Activated CD4-positive, alpha-beta T cell treated with anti-CD3 and anti-CD28 coated beads, Interleukin-2, amount 50 U/mL, for 4 hours (primary cell): ENCODE results near the gene STK11.

Experiments used
- DNase-seq, 2 experiments: peaks; one replicate each; pipeline ENCODE4 v3.0.0-alpha.2; 2020

STK11 gene

DNA sequence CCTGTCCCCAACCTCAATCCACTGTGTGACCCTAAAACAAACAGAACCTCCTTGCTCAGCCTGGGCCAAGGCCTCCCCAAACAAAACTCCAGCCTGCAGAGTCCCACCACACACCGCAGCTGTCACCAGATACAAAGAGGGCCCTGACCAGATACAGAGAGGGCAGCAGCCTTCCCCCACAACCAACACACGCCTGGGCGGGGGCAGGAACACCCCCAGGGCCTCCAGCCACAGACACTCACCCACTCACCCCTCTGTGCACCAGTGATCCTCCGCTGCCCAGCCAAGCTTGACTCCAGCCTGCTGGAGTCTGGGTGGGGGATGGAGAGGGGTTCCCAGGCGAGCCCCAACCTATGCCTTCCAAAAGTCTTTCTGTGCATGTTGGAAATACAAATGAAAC is 57.6 kb downstream of the STK11 start:
- no peak for DNase-seq

DNA sequence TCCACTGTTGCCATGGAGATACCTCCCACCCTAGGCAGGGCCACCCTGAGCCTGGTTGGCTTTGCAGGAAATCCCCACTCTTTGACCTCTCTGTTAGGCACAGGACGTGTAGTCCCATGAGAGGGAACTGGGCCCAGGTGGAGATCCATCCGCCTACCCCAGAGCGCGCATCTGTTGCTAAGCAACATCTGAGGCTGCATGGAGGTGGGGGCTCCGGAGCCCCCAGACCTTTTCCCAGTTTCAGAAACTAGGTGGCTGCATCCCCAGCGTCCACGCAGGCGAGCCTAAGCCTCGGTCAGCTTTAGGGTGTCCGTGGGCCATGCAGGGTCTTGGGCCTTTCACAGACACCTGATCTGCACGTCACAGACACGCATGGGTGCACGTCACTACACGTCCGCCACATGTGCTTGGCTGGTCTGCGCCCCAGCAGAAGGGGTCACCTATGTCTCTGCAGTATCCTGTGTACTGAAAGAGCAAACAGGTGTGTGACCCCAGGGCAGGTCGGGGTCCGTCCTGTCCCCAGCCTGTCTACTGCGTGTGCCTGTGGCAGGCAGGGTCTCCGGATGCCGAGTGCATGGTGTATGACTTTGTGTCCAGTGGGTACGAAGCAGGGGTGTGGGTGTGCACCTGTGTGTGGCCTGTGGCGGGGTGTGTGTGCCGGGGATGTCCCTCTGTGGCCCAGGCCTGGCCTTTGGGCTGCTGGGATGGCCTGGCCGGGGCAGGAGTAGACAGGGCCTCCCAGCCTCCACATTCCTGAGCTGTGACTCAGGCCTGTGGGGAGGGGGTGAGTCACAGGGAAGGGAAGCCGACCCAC is 59.4 kb downstream of the STK11 start:
- DNase-seq, result no peak

DNA sequence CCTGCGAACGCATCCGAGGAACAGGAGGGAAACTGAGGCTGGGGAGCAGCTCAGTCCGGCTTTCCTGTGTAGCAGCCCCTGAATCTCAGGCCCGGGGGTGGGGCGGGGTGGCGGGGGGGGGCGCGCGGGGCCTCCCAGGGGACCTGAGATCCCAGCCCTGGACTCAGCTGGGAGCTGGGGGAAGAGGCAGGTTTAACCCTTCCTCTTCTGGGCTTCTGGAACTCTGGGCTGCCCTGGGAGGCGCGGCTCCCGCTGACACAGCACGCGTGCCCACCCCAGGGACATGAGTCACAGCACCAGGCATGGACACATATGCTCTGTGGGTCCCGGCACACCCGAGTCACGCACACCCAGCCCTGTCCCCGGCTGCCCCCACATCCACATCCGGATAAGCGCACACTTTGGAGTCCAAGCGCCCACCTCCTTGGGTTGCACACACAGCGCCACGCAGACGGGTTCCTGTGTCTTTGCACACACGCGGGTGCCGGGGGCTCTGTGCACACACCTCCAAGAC is 60.1 kb downstream of the STK11 start:
- DNase-seq, result no peak

DNA sequence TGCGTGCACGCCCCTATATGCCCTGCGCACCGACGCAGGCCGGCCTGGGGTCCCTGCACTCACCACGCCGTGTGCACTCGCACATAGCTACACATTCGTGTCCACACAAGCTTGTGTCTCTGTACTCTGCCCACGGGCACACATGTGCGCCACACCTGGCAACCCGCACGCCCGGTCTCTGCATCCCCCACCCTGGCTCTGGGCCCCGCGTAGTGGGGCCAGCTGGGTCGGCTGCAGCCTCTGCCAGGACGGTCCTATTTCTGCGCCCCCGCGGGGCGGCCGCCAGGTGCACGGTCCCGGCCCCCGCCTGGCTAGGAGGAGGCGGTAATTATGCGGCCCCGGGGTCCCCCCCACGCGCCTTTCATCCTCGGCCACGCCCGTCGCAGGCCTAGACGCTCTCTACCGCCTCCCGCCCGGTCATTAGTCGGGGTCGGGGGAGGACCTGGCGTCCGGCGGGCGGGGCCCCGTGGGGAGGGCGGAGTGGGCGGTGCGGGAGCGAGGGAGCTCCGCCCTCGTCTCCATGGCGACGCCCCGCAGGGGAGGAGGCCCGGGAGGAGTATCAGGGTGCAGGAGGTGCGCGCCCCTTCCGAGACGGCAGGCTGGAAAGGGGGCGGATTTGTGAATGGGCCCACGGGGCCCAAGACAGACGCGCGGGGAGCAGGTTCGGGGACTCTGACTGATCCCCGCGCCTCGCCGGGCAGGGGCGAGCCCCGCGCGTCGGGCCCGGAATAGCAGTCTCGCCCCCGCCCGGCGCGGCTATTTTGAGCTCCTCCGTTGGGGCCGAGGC is 60.7 kb downstream of the STK11 start:
- peak; percentile 62 to 68 for DNase-seq

DNA sequence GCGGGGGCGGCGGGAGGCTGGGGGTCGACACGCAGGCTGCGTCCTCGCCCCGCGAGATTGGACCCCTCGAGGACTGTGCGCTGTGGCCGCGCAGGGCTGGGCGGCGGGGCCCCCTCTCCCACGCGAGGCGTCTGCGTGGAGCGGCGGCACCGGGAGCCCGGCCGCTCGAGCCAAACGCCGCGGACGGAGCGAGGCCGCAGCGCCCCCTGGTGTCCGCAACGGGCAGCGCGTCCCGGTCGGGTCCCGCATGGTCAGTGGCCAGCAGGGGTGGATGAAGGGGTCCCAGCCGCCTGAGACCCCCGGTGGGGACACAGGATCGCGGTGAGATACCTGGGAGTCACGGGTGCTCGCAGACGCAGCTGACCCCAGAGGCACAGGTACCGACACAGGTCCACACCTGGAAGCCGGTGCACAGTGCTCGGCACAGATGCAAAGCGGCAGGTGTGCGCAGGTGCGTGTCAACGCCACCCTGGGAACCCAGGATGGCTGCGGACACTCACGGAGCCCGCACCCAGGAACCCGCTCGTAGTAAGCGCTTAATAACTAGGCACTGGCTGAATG is 61.4 kb downstream of the STK11 start:
- peak in 1 of 2 experiments; percentile 49 for DNase-seq

DNA sequence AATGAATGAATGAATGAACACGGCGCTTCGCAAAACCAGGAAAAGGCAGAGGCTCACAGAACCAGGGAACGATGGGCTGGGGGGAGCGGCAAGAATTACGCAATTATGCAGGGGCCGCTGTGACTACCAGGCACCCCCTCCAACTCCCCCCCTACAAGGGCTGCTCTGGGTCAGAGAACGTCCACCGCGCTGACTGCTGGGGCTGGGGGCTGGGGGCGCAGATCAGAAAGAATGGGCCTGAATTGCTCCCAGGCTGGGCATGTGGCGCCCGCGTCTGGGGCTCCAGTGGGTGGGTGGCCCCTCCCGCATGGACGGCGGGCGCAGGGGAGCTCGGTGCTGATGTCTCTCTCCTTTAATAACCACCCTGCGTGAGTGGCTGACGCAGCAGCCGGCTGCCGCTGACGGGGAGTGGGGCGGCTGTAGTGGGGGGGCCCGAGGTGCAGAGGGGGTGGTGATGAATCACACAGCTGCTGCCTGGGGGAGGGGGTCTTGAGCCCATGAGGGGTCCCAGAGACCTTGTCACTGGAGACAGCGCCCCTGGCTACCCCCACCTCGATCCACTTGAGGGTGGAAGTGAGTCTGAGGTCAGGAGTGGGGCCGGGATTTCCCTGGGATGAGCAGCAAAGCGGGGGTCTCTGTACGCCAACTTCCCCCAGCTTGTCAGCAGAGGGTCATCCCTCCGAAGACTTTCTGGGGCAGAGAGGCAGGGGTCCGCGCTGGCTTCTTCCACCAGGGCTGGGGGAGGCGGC is 62.1 kb downstream of the STK11 start:
- DNase-seq, result no peak

DNA sequence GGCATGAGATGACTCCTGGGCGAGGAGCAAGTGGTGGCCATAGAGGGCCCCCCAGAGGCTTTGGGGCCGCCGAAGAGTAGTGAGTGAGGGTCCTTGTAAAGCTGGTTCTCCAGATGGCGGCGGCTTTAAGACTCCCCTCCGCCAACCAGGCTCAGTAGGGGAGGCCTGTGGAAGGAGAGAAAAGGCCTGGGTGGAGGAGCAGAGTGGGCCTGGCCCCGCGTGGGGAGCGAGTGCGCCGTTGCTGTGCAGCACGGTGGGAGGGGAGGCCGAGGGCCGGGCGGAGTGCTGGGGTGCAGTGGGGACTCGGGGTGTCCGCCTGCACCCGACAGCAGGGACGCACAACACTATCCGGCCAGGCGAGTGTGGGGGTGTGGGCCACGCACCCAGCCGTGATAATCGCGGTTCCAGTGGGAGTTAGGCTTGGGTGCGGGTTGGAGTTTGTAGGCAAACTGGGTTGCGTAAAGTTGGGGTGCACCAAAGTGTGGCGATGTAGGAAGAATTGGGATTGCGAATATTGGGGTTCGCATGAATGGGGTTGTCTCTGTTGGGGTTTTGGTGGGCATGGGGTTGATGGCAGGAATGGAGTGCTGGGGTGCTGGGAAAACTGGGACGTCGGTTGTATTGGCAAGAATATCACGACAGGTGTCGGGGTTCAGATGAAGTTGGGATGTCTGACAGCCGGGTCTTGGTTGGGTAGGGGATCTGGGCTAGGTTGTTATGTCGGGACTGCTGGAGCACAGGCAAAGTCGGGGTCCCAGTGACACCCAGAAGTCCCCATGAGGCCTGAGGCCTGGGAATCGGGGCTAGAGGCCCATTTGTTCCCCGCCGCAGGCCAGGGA is 62.9 kb downstream of the STK11 start:
- no peak for DNase-seq

DNA sequence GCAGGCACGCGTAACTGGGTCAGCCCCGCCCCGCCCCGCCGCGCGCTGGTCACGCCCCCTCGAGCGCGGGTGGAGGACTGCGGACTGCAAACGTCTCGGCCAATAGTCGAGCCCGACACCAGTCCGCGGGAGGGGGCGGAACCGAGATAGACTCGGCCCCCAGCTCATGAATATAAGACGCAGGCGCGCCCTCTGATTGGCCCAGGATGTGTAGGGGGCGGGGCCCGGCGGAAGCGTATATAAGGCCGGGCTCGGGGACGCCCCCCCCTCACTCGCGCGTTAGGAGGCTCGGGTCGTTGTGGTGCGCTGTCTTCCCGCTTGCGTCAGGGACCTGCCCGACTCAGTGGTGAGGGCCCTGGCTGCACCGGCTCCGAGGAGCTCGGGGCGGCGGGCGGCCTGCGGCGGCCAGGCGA is 63.5 kb downstream of the STK11 start, which contains the start of gene CIRBP:
Gene CIRBP (plus strand): TSS at position 268 of the 413 bp plus-strand sequence. CDS start 1,602 bp downstream, outside the sequence.
- DNase-seq, result peak; percentile 99

DNA sequence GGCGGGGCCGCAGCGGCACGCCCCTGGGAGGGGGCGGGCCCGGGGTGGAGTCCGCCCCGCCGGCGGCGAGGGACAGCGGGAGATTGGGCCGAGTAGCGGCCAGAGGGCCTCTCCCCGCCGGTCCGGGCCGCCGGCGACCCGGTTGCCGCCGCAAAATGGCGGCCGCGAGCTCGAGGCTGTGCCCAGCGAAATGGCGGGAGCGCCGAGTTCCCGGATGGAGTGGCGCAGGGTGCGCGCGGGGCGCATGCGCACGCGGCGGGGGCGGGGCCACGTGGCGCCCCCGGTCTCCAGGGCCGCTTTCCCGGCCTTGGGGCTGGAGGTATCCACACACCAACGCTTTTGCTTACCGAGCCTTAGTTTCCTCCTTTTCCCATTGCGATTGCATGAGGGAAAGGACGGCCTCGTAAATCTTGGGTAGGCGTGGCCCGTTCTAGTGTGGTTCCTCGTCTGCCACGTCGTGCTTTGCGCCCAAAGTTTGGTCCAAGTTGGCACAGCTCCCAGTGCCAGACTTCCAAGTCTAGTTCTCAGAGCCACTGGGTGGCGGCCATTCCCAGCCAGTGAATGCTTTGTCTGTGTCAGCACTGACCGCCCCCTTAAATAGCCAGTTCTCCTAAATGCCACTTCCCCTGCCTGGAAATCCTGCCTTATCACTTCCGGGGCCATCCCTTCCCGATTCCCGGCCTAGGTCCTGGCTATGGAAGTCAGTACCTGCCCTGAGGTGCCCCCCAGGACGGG is 64.1 kb downstream of the STK11 start:
- DNase-seq, result peak; percentile 78 to 80

DNA sequence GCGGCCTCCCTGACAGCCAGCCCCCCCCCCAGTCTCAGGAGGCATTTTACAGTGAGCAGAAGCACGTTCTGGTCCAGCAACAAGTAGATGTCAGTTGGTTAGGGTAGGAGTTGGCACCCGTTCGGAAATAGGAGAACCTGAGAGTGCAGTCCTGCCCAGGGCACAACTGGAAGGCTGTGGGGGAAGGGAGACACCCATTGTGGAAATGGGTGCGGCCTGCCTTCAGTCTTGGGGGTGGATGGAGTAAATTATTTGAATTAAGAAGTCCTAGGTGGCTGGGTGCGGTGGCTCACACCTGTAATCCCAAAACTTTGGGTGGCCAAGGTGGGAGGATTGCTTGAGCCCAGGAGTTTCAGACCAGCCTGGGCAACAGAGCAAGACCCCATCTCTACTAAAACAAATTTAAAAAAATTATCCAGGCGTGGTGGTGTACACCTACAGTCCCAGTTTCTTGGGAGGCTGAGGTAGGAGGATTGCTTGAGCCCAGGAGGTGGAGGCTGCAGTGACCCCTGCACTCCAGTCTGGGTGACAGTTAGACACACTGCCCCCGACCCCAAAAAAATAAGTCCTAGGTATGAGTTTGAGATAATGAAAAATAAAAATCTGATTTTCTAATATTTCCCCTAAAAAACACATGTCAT is 64.8 kb downstream of the STK11 start:
- DNase-seq, result no peak

DNA sequence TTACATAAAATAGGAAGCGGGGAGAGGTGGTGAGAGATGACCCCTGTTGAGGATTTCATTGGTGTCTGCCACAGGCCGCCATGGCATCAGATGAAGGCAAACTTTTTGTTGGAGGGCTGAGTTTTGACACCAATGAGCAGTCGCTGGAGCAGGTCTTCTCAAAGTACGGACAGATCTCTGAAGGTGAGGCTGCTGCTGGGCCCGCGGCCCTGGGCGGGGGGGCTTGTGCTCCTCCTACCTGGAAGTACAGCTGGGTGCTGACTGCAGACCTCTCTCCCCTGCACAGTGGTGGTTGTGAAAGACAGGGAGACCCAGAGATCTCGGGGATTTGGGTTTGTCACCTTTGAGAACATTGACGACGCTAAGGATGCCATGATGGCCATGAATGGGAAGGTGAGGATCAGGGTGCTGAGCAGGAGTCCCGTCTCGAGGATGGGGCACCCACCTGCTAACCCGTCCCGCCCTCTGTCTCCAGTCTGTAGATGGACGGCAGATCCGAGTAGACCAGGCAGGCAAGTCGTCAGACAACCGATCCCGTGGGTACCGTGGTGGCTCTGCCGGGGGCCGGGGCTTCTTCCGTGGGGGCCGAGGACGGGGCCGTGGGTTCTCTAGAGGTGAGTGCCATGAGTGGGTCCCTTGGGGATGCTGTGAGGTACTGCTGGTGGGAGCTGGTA is 65.4 kb downstream of the STK11 start:
- no peak for DNase-seq

DNA sequence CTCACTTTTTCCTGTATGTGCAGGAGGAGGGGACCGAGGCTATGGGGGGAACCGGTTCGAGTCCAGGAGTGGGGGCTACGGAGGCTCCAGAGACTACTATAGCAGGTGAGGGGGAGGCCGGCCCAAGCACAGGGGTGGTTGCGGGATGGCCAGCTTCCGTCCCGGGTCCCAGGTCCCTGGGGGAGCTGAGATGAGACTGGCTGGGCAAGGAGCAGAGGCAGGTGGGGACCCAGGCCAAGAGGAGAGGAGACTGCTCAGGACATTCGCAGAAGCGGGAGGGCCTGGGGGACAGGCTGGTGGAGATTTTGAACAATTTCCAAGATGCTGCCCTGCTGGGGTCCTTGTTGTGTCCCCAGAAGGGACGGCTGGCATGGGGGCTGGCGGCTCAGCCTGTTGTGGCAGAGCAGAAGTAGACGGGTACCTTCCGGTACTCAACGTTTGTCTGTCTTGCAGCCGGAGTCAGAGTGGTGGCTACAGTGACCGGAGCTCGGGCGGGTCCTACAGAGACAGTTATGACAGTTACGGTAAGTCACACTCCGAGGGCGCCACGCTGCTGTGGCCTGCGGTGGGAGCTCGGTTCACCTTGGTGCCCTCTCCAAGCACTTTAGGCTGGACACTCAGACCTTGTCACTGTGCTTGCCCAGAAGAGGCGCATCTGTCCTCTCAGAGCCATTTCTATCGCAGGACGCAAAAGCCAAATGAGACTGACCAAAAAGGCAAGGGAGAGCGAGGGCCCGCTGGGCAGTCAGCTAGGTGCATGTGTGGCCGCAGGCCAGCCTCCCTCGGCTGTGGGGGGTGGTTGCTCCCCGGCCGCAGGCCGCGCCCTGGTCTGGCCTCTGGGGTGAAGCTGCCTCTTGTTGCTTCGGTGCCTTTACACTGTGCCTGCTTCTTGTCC is 66.2 kb downstream of the STK11 start:
- no peak for DNase-seq

DNA sequence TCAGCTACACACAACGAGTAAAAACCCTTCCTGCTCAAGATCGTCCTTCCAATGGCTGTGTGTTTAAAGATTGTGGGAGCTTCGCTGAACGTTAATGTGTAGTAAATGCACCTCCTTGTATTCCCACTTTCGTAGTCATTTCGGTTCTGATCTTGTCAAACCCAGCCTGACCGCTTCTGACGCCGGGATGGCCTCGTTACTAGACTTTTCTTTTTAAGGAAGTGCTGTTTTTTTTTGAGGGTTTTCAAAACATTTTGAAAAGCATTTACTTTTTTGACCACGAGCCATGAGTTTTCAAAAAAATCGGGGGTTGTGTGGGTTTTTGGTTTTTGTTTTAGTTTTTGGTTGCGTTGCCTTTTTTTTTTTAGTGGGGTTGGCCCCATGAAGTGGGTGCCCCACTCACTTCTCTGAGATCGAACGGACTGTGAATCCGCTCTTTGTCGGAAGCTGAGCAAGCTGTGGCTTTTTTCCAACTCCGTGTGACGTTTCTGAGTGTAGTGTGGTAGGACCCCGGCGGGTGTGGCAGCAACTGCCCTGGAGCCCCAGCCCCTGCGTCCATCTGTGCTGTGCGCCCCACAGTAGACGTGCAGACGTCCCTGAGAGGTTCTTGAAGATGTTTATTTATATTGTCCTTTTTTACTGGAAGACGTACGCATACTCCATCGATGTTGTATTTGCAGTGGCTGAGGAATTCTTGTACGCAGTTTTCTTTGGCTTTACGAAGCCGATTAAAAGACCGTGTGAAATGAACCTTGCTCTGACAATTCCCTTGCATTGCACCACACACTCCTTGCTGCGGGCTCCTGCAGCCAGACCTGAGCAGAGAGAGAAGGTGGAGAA is 67.1 kb downstream of the STK11 start:
- no peak for DNase-seq

DNA sequence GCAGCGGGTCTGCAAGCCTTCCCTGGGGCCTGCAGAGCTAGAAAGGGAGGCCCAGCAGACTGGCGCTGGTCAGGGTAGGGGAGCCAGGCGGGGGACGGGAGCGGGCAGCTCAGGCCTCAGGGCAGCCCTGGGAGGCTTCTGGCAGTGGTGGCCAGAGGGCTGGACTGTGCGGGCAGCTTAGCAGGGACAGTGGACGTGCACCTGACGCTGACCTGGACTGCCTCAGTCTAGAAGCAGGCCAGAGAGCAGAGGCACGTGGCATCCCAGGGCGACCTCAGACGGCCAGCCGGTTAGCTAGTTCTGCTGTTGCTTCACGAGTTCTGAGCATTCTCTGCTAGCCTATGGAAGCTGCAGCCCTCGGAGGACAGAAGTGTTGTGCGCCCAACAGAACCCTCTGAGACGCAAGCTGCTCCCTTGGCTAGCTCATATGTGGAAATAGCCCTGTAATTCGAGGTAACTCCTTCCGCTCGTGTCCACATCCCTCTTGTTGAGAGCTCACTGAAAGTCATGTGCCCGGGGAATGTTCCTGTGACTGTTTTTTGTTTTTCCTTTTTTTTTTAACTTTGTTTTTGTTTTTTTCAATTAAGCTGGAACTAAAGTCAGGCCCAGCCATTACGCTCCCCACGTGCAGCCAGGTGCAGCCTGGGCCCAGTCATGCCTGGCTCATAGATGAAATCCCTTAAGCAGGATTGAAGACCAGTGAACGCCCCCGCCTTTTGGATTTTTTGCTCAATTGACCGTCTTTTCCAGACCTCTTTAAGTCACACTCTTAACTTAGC is 67.9 kb downstream of the STK11 start:
- DNase-seq, result no peak

DNA sequence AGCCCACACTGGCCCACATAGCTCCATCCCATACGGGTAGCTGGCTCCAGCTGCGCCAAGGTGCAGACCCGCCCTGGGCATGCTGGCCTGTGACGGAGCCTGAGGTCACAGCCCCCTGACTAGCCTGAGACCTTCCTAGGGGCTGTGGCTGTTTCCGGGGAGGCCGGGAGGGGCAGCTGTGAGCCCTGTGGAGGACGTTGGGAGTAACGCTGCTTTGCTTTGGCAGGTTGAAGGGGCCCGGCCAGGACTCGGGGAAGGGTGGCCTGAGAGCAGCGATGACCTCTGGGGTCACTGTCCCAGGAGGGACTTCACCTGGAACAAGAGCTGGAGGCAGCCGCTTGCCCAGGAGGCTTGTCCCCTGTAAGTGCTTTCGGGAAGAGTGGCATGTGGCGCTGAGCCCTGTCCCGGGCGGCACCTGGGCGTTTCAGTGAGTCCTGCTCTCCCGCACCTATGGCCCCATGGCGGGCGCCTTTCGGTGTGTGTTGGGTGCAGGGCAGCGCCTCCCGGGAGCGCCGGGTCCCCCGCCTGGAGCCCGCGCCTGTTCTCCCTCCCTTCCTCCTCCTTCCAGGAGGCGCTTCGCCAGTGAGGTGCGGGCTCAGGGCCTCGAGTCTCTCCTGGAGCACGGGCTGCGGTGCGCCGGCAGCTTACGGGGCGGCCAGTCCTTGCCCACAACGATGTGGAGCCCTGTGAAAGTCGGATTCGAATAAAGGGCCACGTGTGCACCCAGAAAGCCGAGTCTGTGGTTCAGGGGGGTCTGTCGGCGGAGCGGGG is 68.7 kb downstream of the STK11 start:
- DNase-seq, result no peak

DNA sequence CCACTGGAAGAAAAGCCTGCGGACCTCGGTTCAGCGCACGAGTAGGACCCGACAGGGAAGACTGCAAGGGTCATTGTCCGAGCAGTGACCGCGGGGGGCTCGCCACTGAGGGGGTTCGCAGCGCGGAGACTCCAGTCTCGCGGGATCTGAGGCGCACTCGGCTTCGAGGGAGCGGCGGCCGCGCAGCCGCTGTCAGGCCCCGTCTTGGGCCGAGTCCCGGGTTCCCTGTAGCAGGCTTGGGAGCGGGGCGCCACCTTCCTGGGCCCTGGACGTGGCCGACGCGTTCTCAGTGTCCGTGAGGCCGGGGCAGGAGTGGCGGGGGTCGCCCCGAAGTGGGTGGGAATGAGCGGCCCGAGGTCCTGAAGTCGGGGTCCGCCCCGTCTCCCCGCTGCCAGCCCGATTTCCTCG is 69.3 kb downstream of the STK11 start:
- no peak for DNase-seq
